Suppressor macrophage (primary cell): ENCODE results near the gene GSTP1.
A peak's percentile ranks its signal among the peaks of the same experiment; 100 is the strongest.
"Not testable (repeated sequence)": the region's sequence is repeated elsewhere in the genome, so short reads cannot be mapped to it uniquely, and the experiment has no call there.

Source experiments
- DNase-seq, 4 experiments: peaks; one replicate each; pipeline ENCODE4 v3.0.0-alpha.2; 2020 to 2022

The GSTP1 gene

DNA sequence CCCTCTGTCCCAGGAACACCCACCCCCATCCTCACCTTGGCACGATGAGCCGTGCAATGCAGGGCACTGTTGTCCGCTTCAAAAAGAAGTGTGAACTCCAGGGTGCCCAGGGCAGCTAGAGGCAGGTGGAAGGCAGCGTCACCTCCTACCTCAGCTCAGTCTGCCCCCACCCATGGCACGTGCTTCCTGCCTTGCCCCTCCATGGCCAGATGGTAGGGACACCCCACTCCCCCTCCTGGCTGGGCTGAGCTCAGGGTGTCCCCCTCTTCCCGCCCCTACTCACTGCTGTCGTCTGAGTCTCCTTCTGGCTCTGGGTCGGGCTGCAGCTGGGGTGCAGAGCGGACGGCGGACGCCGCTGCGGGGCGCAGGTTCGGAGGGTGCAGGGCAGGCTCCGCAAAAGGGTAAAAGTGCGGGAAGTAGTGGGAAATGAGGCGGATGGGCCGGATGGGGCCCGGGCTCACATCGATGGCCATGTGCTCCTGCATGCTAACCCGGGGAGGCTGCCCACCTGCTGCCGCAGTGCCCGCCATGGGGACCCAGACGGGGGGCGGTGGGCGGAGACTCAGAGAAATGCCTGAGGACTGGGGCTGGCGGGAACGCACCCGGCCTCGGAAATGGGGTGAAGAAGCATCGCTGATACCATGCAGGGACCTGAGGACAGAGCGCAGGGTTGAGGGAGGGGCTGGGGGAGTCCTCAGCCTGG is 32.3 kb downstream of the GSTP1 start:
- no peak for DNase-seq

DNA sequence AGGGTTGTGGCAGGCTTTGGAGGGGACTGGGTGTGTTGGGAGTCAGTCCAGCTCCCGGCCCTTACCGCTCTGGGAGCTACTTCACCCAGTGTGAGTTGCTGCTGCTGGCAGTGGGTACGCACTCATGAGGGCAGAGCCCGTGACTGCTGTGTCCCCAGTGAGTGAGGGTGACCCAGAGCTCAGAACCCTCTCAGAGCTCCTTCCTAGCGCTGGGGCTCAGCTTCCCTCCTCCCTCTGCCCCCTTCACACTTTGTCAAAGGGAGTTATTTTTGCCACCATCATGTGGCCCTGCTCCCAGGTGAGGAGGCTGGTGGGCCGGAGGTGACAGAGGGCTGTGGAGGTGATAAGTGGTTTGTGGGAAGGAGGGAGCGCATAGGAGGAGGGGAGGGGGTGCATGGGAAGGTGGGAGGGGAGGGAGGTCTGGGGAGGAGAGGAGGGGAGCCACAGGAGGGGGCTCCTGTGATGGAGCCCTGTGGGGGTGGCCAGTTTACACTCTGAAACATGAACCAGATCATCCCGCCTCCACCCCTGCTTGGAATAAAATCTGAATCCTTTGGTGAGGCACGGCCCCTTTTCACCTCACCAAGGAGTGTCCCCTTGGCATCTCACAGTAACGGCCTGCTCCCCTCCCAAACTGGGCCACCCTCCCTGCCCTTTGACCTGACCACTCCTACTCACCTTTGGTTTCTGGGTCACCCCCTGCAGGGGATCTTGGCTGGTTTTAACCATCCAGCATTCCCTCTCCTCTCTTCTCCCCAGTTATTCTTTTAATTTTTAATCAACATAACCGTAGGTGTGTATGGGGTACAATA is 33.0 kb downstream of the GSTP1 start:
- DNase-seq: no peak

GRCh38 chr11:67617243-67617953 is 33.8 kb downstream of the GSTP1 start:
- no peak for DNase-seq

- DNase-seq: not testable (repeated sequence)
These were observed 35.5 kb downstream of the GSTP1 start for GRCh38 chr11:67618901-67619659.

- DNase-seq: not testable (repeated sequence)
These were observed 36.3 kb downstream of the GSTP1 start for GRCh38 chr11:67619683-67620618.

DNA sequence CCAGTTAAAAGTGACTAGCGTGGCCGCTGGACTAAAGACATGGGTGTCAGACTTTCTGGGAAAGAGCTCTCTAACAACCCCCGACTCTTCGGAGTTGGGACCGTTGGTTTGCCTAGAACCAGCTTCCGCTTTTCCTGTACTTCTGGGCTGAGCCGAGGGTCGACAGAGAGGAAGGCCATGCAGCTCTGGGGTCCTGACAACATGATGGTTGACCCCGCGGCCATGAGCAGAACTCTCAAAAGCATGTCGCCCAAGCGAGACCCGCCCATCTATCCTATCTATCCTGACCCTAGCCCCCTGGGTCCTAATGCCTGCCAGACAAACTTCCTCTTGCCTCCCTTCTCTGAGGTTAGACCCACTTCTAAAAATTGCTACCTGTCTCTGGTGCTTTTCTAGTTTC is 37.0 kb downstream of the GSTP1 start:
- not testable (repeated sequence) for DNase-seq

- DNase-seq: not testable (repeated sequence)
These were observed 38.3 kb downstream of the GSTP1 start for GRCh38 chr11:67621928-67622327.

DNA sequence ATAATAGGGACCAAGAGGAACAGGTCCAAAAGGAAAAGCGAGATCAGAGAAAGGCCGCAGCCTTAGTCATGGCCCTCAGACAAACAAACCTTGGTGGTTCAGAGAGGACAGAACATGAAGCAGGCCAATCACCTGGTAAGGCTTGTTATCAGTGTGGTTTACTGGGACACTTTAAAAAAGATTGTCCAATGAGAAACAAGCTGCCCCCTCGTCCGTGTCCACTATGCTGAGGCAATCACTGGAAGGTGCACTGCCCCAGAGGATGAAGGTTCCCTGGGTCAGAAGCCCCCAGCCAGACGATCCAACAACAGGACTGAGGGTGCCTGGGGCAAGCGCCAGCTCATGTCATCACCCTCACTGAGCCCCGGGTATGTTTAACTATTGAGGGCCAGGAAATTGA is 39.3 kb downstream of the GSTP1 start:
- not testable (repeated sequence) for DNase-seq

DNA sequence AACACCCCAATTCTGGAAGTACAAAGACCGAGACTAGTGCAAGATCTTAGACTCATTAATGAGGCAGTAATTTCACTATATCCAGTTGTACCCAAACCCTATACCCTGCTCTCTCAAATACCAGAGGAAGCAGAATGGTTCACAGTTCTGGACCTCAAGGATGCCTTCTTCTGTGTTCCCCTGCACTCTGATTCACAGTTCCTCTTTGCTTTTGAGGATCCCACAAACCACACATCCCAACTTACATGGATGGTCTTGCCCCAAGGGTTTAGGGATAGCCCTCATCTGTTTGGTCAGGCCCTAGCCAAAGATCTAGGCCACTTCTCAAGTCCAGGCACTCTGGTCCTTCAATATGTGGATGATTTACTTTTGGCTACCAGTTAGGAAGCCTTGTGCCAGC is 40.2 kb downstream of the GSTP1 start:
- DNase-seq: not testable (repeated sequence)

DNA sequence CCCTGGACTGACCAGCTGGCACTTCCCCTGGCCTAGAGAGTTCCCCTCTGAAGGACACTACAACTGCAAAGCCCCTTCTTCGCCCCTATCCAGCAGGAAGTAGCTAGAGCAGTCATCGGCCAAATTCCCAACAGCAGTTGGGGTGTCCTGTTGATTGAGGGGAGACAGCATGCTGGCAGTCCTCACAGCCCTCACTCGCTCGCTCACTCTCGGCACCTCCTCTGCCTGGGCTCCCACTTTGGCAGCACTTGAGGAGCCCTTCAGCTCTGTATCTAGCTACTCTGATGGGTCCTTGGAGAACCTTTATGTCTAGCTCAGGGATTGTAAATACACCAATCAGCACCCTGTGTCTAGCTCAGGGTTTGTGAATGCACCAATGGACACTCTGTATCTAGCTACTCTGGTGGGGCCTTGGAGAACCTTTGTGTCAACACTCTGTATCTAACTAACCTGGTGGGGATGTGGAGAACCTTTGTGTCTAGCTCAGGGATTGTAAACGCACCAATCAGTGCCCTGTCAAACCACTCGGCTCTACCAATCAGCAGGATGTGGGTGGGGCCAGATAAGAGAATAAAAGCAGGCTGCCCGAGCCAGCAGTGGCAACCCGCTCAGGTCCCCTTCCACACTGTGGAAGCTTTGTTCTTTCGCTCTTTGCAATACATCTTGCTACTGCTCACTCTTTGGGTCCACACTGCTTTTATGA is 42.7 kb downstream of the GSTP1 start:
- not testable (repeated sequence) for DNase-seq

- no peak for DNase-seq
These were observed 43.4 kb downstream of the GSTP1 start for GRCh38 chr11:67626970-67627369.

GRCh38 chr11:67627441-67627811 is 43.8 kb downstream of the GSTP1 start:
- no peak for DNase-seq

GRCh38 chr11:67627812-67628624 is 44.4 kb downstream of the GSTP1 start:
- DNase-seq: no peak

DNA sequence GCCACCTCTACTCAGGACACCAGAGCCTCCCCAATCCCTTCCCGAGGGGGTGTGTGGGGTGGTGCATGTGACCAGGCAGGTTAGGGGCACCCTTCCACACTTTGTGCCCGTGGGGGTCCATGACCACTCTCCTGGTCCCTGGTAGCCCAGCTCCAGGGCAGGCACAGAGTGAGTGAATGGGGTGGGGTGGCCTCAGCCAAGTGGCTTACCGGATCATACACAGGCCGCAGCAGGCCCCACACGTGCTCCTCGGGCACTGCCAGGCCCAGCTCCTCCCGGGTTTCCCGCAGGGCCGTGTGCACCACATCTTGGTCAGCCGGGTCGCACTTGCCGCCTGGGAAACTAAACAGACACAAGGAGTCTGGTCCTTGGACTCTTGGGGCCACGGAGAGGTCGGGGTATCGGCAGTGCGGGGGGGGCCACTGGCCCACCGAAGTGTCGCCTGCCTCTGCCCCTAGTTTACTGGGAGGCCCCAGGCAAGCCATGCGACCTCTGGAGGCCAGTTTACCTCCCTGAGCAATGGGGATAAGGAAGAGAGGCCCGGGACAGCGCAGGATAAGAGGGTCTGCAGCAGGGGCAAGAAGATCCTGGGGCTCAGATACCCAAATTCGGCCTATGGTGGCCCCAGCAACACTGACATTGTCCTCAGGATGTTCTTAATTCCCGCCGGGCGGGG is 45.2 kb downstream of the GSTP1 start:
- DNase-seq: no peak

- peak; percentile 88 to 96 (median 92) for DNase-seq
These were observed 46.0 kb downstream of the GSTP1 start, which contains the start of gene NUDT8 for GRCh38 chr11:67629386-67630227. Gene NUDT8, minus strand, starts transcription at chr11:67629937. Its CDS starts 26 bp downstream, at chr11:67629911.

- DNase-seq: peak; percentile 97 to 99 (median 98)
These were observed 46.8 kb downstream of the GSTP1 start for GRCh38 chr11:67630228-67630942.

- DNase-seq: no peak
These were observed 47.3 kb downstream of the GSTP1 start for GRCh38 chr11:67630943-67631331.
